GM18858 (cell line): ENCODE data around the gene PSME2.

Source experiments
- ATAC-seq: cut with Tn5 transposase; IDR thresholded peaks from one replicate; pipeline ENCODE4 v1.9.1; 2021; ENCODE audit not compliant: unreplicated experiment

The PSME2 gene

GRCh38 chr14:24095271-24096068 lies 50.9 kb downstream of the PSME2 start:
- peak; percentile 76 for ATAC-seq

GRCh38 chr14:24094841-24095270 lies 51.6 kb downstream of the PSME2 start:
- no peak for ATAC-seq

GRCh38 chr14:24093901-24094840 lies 52.2 kb downstream of the PSME2 start, which contains the start of gene PCK2:
Gene PCK2, plus strand, starts transcription at chr14:24094311. Its CDS starts 95 bp downstream, at chr14:24094406.
- ATAC-seq, result peak; percentile 27
